Breast epithelium (tissue), 4 donors: ENCODE results near the gene ATP8B4. TPM values are rescaled to one million over a fixed set of nuclear protein-coding genes. Genes with fewer than 3 reads are reported as not detected.

Source experiments
- DNase-seq, 2 donors: peaks; one replicate each; pipeline ENCODE4 v3.0.0-alpha.2; 2019; ENCODE audit warnings: low spot score in 2 of 2
- H3K27ac ChIP-seq, 2 donors: fragments of 200-600 bp; sonication (generic) in 1 of 2; one replicate each; pipeline ENCODE4 v1.5.1; 2016 to 2019; ENCODE audit warnings: mild to moderate bottlenecking in 1 of 2
- H3K27me3 ChIP-seq, 2 donors: fragments of 200-600 bp; sonication (generic) in 1 of 2; one replicate each; pipeline versions ENCODE4 v1.5.1 to v1.6.0; 2017 to 2019; ENCODE audit warnings: control low read depth in 1 of 2, mild to moderate bottlenecking in 1 of 2
- H3K36me3 ChIP-seq: fragments of 200-600 bp; one replicate; pipeline ENCODE4 v1.5.1; 2019
- H3K4me1 ChIP-seq, 2 donors: fragments of 200-600 bp; sonication (generic); one replicate each; pipeline ENCODE4 v1.5.1; 2016 to 2019; ENCODE audit warnings: control low read depth in 1 of 2
- H3K4me3 ChIP-seq, 3 donors: fragments of 200-600 bp; sonication (generic); 1 replicate in 2 of 3; 2 replicates in 1 of 3; pipeline ENCODE4 v1.5.1; 2016 to 2019; ENCODE audit warnings: mild to moderate bottlenecking in 3 of 3, moderate library complexity in 2 of 3
- H3K9me3 ChIP-seq, 2 donors: fragments of 200-600 bp; sonication (generic) in 1 of 2; one replicate each; pipeline ENCODE4 v1.5.1; 2016 to 2019; ENCODE audit warnings: control low read depth in 1 of 2
- POLR2A ChIP-seq: fragments of 450-650 bp; IDR thresholded peaks from one replicate; pipeline ENCODE4 v1.6.1; 2016; ENCODE audit warnings: antibody characterized with exemption, mild to moderate bottlenecking, moderate library complexity
- POLR2AphosphoS5 ChIP-seq, 3 donors: sonication (generic); formaldehyde crosslinking; IDR thresholded peaks; one replicate each; pipeline ENCODE4 v1.6.1; 2017; ENCODE audit warnings: antibody characterized with exemption in 3 of 3
- intact Hi-C: fragments of 100-400 bp; cut with DNase I; formaldehyde crosslinking; loops from one replicate; pipeline ENCODE4 v1.15.1; 2023; ENCODE audit warnings: low total_unique reads
- total RNA-seq, 3 donors: library from RNA; depleted of rRNA; stranded (reverse); fragments of >200 nt; gene quantifications; one replicate each; pipeline ENCODE4 v1.1.0, GENCODE V29; 2016
- TF ChIP-seq, protein P1 (sequence below), 3 donors: fragments of 450-650 bp; IDR thresholded peaks; one replicate each; pipeline ENCODE4 v1.5.1; 2016 to 2017; ENCODE audit warnings: antibody characterized with exemption in 3 of 3, mild to moderate bottlenecking in 3 of 3, moderate library complexity in 3 of 3

The ATP8B4 gene
- total RNA-seq, 3 donors from 2014 or later = 7.9 to 28.3 (median 9.5) TPM

DNA sequence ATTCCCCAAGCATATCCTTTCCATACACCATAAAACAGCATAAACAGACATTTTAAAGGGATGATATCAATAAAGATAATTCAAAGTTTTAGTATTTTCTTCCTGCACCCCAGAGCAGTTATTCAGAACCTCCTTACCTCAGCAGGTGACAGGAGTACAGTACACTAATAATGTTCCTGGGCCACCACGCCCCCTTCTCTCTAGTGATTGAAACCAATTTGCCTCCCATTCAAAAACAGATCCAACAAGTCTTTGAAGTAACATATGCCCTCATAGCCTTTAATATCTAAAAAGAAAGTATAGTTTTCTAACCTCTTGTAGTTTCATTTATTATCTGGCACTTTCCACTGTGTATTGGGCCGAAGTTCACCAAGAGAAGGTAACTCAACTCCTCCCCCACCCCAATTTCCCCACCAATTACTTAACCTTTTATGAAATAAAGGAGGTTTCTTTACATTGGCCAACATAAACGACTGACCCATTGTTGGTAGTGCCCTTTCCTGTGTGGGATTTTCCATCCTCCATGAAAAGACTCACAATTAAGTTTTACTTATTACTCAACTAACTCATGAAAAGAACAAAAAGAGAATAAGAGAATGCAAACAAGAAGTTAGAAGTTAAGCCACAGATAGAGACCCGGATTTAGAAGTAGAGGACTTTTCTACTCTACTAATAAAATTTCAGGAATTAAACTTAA lies 5.0 kb upstream of the ATP8B4 start:
- no peak overlapping the region for H3K4me3 ChIP-seq
- intact Hi-C loops = no loop called here
- no peaks in the 10 kb centered on the region for H3K4me1 ChIP-seq
- H3K36me3 ChIP-seq = no peaks in the 10 kb centered on the region
- TF ChIP-seq POLR2A (no peak), POLR2AphosphoS5 (IDR thresholded peaks at IDR 0.05) (no peak)
- TF ChIP-seq, protein P1, sequence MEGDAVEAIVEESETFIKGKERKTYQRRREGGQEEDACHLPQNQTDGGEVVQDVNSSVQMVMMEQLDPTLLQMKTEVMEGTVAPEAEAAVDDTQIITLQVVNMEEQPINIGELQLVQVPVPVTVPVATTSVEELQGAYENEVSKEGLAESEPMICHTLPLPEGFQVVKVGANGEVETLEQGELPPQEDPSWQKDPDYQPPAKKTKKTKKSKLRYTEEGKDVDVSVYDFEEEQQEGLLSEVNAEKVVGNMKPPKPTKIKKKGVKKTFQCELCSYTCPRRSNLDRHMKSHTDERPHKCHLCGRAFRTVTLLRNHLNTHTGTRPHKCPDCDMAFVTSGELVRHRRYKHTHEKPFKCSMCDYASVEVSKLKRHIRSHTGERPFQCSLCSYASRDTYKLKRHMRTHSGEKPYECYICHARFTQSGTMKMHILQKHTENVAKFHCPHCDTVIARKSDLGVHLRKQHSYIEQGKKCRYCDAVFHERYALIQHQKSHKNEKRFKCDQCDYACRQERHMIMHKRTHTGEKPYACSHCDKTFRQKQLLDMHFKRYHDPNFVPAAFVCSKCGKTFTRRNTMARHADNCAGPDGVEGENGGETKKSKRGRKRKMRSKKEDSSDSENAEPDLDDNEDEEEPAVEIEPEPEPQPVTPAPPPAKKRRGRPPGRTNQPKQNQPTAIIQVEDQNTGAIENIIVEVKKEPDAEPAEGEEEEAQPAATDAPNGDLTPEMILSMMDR (IDR thresholded peaks at IDR 0.05) = no peak
- H3K9me3 ChIP-seq = peaks cover 0 to 4% of the 10 kb centered on the region in 2 donors
- H3K27me3 ChIP-seq = no peaks in the 10 kb centered on the region
- DNase-seq = no peak
- no peak overlapping the region for H3K27ac ChIP-seq

GRCh38 chr15:50120729-50121128 lies 1.7 kb upstream of the ATP8B4 start:
- Histone ChIP-seq H3K9me3 (peaks cover 0 to 4% of the 10 kb centered on the region in 2 donors), H3K4me1 (no peaks in the 10 kb centered on the region), H3K27me3 (no peaks in the 10 kb centered on the region), H3K36me3 (no peaks in the 10 kb centered on the region), H3K27ac (no peak overlapping the region), H3K4me3 (no peak overlapping the region)
- intact Hi-C loops = no loop called here
- TF ChIP-seq, protein P1 (IDR thresholded peaks at IDR 0.05) = no peak
- TF ChIP-seq POLR2A = no peak
- no peak for TF ChIP-seq POLR2AphosphoS5 (IDR thresholded peaks at IDR 0.05)
- no peak for DNase-seq

- H3K27me3 ChIP-seq = no peaks in the 10 kb centered on the region
- no peaks in the 10 kb centered on the region for H3K9me3 ChIP-seq
- DNase-seq = no peak
- TF ChIP-seq POLR2AphosphoS5 (IDR thresholded peaks at IDR 0.05) (no peak), POLR2A (no peak)
- TF ChIP-seq, protein P1 (IDR thresholded peaks at IDR 0.05) = no peak
- H3K4me1 ChIP-seq = no peaks in the 10 kb centered on the region
- no peak overlapping the region for H3K4me3 ChIP-seq
- intact Hi-C loops = loop anchor here (10.0 kb wide), 1 partner anchor 963 kb away; the partner anchor contains the start of gene COPS2
- no peaks in the 10 kb centered on the region for H3K36me3 ChIP-seq
- no peak overlapping the region for H3K27ac ChIP-seq
Measured at GRCh38 chr15:50117431-50118027, 1.5 kb downstream of the ATP8B4 start.

- Histone ChIP-seq H3K36me3 (no peaks in the 10 kb centered on the region), H3K4me1 (no peaks in the 10 kb centered on the region), H3K27ac (no peak overlapping the region), H3K27me3 (no peaks in the 10 kb centered on the region), H3K4me3 (no peak overlapping the region), H3K9me3 (no peaks in the 10 kb centered on the region)
- TF ChIP-seq POLR2AphosphoS5 (IDR thresholded peaks at IDR 0.05) = no peak
- no peak for DNase-seq
- intact Hi-C loops = loop anchor here (10.0 kb wide), 1 partner anchor 962 kb away; the partner anchor contains the start of gene COPS2
Measured at GRCh38 chr15:50116477-50116876, 2.6 kb downstream of the ATP8B4 start.

DNA sequence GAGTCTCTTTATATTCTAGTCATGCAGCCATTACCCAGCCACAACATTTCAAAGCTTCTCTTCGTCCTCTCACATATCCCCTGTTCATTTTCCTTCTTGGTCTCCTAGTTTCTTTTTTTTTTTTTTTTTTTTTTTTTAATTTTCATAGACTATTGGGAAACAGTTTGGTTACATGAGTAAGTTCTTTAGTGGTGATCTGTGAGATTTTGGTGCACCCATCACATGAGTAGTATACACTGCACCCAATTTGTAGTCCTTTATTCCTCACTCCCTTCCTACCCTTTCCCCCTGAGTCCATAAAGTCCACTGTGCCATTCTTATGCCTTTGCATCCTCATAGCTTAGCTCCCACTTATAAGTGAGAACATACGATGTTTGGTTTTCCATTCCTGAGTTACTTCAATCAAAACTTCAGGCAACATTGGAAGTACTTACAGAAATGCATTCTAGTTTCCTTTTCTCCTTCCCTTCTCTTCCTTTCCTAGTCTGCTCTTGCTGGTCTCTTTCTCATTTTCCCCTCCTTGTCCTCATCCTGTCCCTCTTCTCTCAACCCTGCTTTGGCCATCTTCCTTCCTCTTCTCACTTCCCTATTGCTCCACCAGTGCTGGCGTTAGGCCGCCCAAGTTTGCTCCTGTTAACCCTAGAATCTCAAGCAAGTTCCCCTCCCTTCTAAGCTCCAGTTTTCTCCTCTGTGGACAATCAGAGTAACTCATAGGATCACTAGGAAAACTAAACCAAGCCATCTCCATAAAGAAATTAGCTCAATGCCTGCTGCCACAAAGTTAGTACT lies 4.8 kb downstream of the ATP8B4 start:
- Histone ChIP-seq H3K36me3 (no peaks in the 10 kb centered on the region), H3K27me3 (no peaks in the 10 kb centered on the region), H3K4me3 (no peak overlapping the region), H3K27ac (no peak overlapping the region), H3K4me1 (no peaks in the 10 kb centered on the region), H3K9me3 (no peaks in the 10 kb centered on the region)
- TF ChIP-seq POLR2A = no peak
- TF ChIP-seq, protein P1 (IDR thresholded peaks at IDR 0.05) = no peak
- no peak for TF ChIP-seq POLR2AphosphoS5 (IDR thresholded peaks at IDR 0.05)
- intact Hi-C loops = loop anchor here (5.0 to 10.0 kb wide), 2 partner anchors 668 to 959 kb away; partner anchors contain the start of gene COPS2
- DNase-seq = no peak
